Cardiac atrium fibroblast (primary cell): ENCODE measurements around the gene CNIH1. TPM values are rescaled to one million over a fixed set of nuclear protein-coding genes. Genes with fewer than 3 reads are reported as not detected.

Experiments used
- total RNA-seq: library from RNA; depleted of rRNA; stranded (reverse); fragments of >200 nt; gene quantifications from 2 replicates; pipeline ENCODE4 v1.2.3, GENCODE V29; 2015

CNIH1 gene
- 270 and 298 TPM in 2 replicates for total RNA-seq

GRCh38 chr14:54440873-54441868 is at the start of gene CNIH1:
TSS of gene CNIH1 (minus strand) at chr14:54441374. CDS start at chr14:54441327, 47 bp downstream.

GRCh38 chr14:54488646-54489317 is 47.6 kb upstream of the CNIH1 start, which contains the start of gene GMFB:
TSS of gene GMFB (minus strand) at chr14:54488980. CDS start at chr14:54488927, 53 bp downstream.

GRCh38 chr14:54396493-54397335 is 44.5 kb downstream of the CNIH1 start, which contains the start of gene CDKN3:
TSS of gene CDKN3 (plus strand) at chr14:54397007. CDS start at chr14:54397069, 62 bp downstream.

Other genes with a start within 250 kb of the CNIH1 start
- 20.9 and 35.5 TPM in 2 replicates for gene CDKN3, start 44.4 kb downstream of the CNIH1 start, total RNA-seq
- gene GMFB, start 47.6 kb upstream of the CNIH1 start, total RNA-seq, result 70.4 and 115 TPM in 2 replicates
- gene CGRRF1, start 68.5 kb upstream of the CNIH1 start, total RNA-seq, result 7.4 and 19.0 TPM in 2 replicates
- 21.7 and 28.3 TPM in 2 replicates for gene SAMD4A, start 125.8 kb upstream of the CNIH1 start, total RNA-seq